H1 (cell line): ENCODE measurements around the gene CLDN34. TPM values are rescaled to one million over a fixed set of nuclear protein-coding genes. Genes with fewer than 3 reads are reported as not detected.

ENCODE experiments used
- CTCF ChIA-PET: fragments of 300-600 bp; sonication (Branson Sonifier 250); formaldehyde crosslinking; loops from one replicate; lab custom pipeline; 2021; ENCODE audit not compliant: partially characterized antibody; lab: Charles Lee
- POLR2A ChIA-PET: fragments of 300-600 bp; sonication (Branson Sonifier 250); formaldehyde crosslinking; loops from one replicate; lab custom pipeline; 2021; ENCODE audit warnings: inconsistent platforms; ENCODE audit not compliant: partially characterized antibody; lab: Charles Lee
- DNase-seq, 2 experiments: peaks; one replicate each; pipeline versions ENCODE4 v3.0.0 to v3.0.0-alpha.2; 2010 to 2022; ENCODE audit warnings: low spot score in 2 of 2, low read depth in 1 of 2, mixed read lengths in 1 of 2
- FAIRE-seq: peaks from 2 replicates; lab custom pipeline; 2011; peaks lifted over from hg19 to GRCh38; lab: Jason Lieb, UNC
- H2AFZ ChIP-seq: 2 replicates; pipeline ENCODE4 v1.8.1; 2012; ENCODE audit warnings: low read length, inconsistent platforms
- H2AK5ac ChIP-seq: 2 replicates; pipeline ENCODE4 v1.6.1; 2013; ENCODE audit warnings: low read depth, low read length
- H2BK120ac ChIP-seq: replicated peaks from 2 replicates; pipeline ENCODE3; 2013; ENCODE audit warnings: low read depth, low read length, inconsistent platforms
- H2BK12ac ChIP-seq: 2 replicates; pipeline ENCODE4 v1.6.1; 2013; ENCODE audit warnings: low read depth, low read length
- H2BK15ac ChIP-seq: 2 replicates; pipeline ENCODE4 v1.6.1; 2013; ENCODE audit warnings: low read length
- H2BK20ac ChIP-seq: 2 replicates; pipeline ENCODE4 v1.6.1; 2013; ENCODE audit warnings: low read length
- H2BK5ac ChIP-seq: 2 replicates; pipeline ENCODE4 v1.6.1; 2013; ENCODE audit warnings: low read depth, low read length
- H3K14ac ChIP-seq: 2 replicates; pipeline ENCODE4 v1.6.1; 2013; ENCODE audit warnings: inconsistent platforms; ENCODE audit not compliant: insufficient read length
- H3K18ac ChIP-seq: 2 replicates; pipeline ENCODE4 v1.6.1; 2013; ENCODE audit warnings: low read length; ENCODE audit errors: extremely low read depth
- H3K23ac ChIP-seq: 2 replicates; pipeline ENCODE4 v1.6.1; 2013; ENCODE audit warnings: inconsistent platforms; ENCODE audit not compliant: insufficient read length
- H3K23me2 ChIP-seq: 2 replicates; pipeline ENCODE4 v1.6.1; 2013; ENCODE audit warnings: low read depth, low read length
- H3K27ac ChIP-seq: 2 replicates; pipeline ENCODE4 v1.6.1; 2011; ENCODE audit warnings: low read depth, low read length, inconsistent platforms
- H3K27me3 ChIP-seq, 4 experiments: replicated peaks in 1 of 4; 1 replicate in 1 of 4; 2 replicates in 3 of 4; pipeline versions ENCODE4 v1.6.1 to v1.8.1; 2011 to 2013; ENCODE audit warnings: low read length in 3 of 4, mild to moderate bottlenecking in 3 of 4, inconsistent platforms in 2 of 4, mixed read lengths in 2 of 4, moderate library complexity in 1 of 4; ENCODE audit not compliant: control insufficient read depth in 3 of 4, insufficient read depth in 3 of 4; ENCODE audit errors: extremely low read depth in 1 of 4
- H3K36me3 ChIP-seq, 4 experiments: 2 replicates each; pipeline versions ENCODE4 v1.6.1 to v1.8.1; 2011 to 2013; ENCODE audit warnings: mild to moderate bottlenecking in 4 of 4, low read length in 3 of 4, moderate library complexity in 2 of 4, control low read depth in 1 of 4, inconsistent platforms in 1 of 4; ENCODE audit not compliant: insufficient read depth in 4 of 4, control insufficient read depth in 2 of 4
- H3K4ac ChIP-seq: replicated peaks from 2 replicates; pipeline ENCODE3; 2013; ENCODE audit warnings: low read length, low read depth, mixed read lengths, inconsistent platforms; ENCODE audit not compliant: insufficient read length
- H3K4me1 ChIP-seq, 4 experiments: replicated peaks in 1 of 4; 1 replicate in 1 of 4; 2 replicates in 3 of 4; pipeline versions ENCODE4 v1.6.1 to v1.8.1; 2011 to 2013; ENCODE audit warnings: low read length in 3 of 4, inconsistent platforms in 2 of 4, mixed read lengths in 1 of 4; ENCODE audit not compliant: insufficient read depth in 4 of 4, control insufficient read depth in 3 of 4
- H3K4me2 ChIP-seq, 2 experiments: 2 replicates each; pipeline versions ENCODE4 v1.6.1 to v1.8.1; 2011 to 2013; ENCODE audit warnings: low read depth in 2 of 2, low read length in 2 of 2, control low read depth in 1 of 2, inconsistent platforms in 1 of 2, mild to moderate bottlenecking in 1 of 2; ENCODE audit not compliant: insufficient read depth in 1 of 2
- H3K4me3 ChIP-seq, 4 experiments: fragments of 200-600, 300-600 bp in 1 of 4; sonication (generic), shearing (Covaris generic), sonication (Bioruptor Twin) in 1 of 4; 2 replicates each; pipeline versions ENCODE4 v1.5.1 to v1.8.1; 2011 to 2016; ENCODE audit warnings: low read length in 4 of 4, low read depth in 3 of 4, control low read depth in 2 of 4, inconsistent platforms in 2 of 4, mild to moderate bottlenecking in 2 of 4, mixed read lengths in 1 of 4, moderate library complexity in 1 of 4; ENCODE audit not compliant: insufficient read depth in 2 of 4; ENCODE audit errors: extremely low read depth in 1 of 4
- H3K56ac ChIP-seq: replicated peaks from 2 replicates; pipeline ENCODE3; 2013; ENCODE audit warnings: low read depth, mild to moderate bottlenecking, mixed read lengths, low read length, inconsistent platforms; ENCODE audit not compliant: insufficient read length
- H3K79me1 ChIP-seq: 2 replicates; pipeline ENCODE4 v1.6.1; 2013; ENCODE audit warnings: low read depth, low read length, control low read depth
- H3K79me2 ChIP-seq, 2 experiments: 2 replicates each; pipeline versions ENCODE4 v1.6.1 to v1.8.1; 2012 to 2013; ENCODE audit warnings: low read length in 2 of 2, mild to moderate bottlenecking in 2 of 2, inconsistent platforms in 1 of 2; ENCODE audit not compliant: insufficient read depth in 2 of 2, control insufficient read depth in 1 of 2
- H3K9ac ChIP-seq, 4 experiments: replicated peaks in 1 of 4; 1 replicate in 1 of 4; 2 replicates in 3 of 4; pipeline versions ENCODE4 v1.6.1 to v1.8.1; 2011 to 2013; ENCODE audit warnings: low read depth in 3 of 4, low read length in 3 of 4, control low read depth in 2 of 4, mild to moderate bottlenecking in 2 of 4, moderate library complexity in 2 of 4, inconsistent platforms in 1 of 4; ENCODE audit errors: extremely low read depth in 1 of 4
- H3K9me3 ChIP-seq, 2 experiments: 2 replicates each; pipeline versions ENCODE4 v1.6.1 to v1.8.1; 2012 to 2013; ENCODE audit warnings: mild to moderate bottlenecking in 2 of 2, moderate library complexity in 2 of 2, control low read depth in 1 of 2, inconsistent platforms in 1 of 2, low read depth in 1 of 2, low read length in 1 of 2, mixed read lengths in 1 of 2; ENCODE audit not compliant: insufficient read depth in 2 of 2
- H4K20me1 ChIP-seq, 2 experiments: replicated peaks in 1 of 2; 2 replicates each; pipeline versions ENCODE3 to v1.8.1; 2011 to 2013; ENCODE audit warnings: inconsistent platforms in 2 of 2, low read length in 2 of 2, mild to moderate bottlenecking in 1 of 2; ENCODE audit not compliant: insufficient read depth in 2 of 2, control insufficient read depth in 1 of 2
- H4K5ac ChIP-seq: 2 replicates; pipeline ENCODE4 v1.6.1; 2013; ENCODE audit warnings: low read length, low read depth, mixed read lengths, inconsistent platforms; ENCODE audit not compliant: insufficient read length
- H4K8ac ChIP-seq: 2 replicates; pipeline ENCODE4 v1.8.0; 2013; ENCODE audit warnings: mild to moderate bottlenecking, moderate library complexity, low read length, inconsistent platforms; ENCODE audit not compliant: insufficient read depth; ENCODE audit errors: extremely low read depth
- H4K91ac ChIP-seq: replicated peaks from 2 replicates; pipeline ENCODE3; 2013; ENCODE audit warnings: low read length, mixed read lengths, inconsistent platforms; ENCODE audit not compliant: insufficient read length
- BACH1 ChIP-seq: IDR thresholded peaks from 2 replicates; pipeline ENCODE4 v1.6.1; 2012; ENCODE audit warnings: low read length, improper control_type of control experiment
- CEBPB ChIP-seq: IDR thresholded peaks from 2 replicates; pipeline ENCODE4 v1.6.1; 2012; ENCODE audit warnings: low read depth, low read length
- CHD2 ChIP-seq: IDR thresholded peaks from 2 replicates; pipeline ENCODE4 v1.6.1; 2012; ENCODE audit warnings: low read length, improper control_type of control experiment
- HDAC6 ChIP-seq: IDR thresholded peaks from one replicate; pipeline ENCODE4 v1.7.1; 2012; ENCODE audit warnings: low read depth, mild to moderate bottlenecking, inconsistent platforms, low read length, moderate library complexity
- NANOG ChIP-seq: IDR thresholded peaks from 2 replicates; pipeline ENCODE4 v1.6.1; 2011; ENCODE audit warnings: low read length, low read depth, mild to moderate bottlenecking, inconsistent platforms; ENCODE audit not compliant: insufficient read depth, poor library complexity, severe bottlenecking
- NRF1 ChIP-seq: IDR thresholded peaks from 2 replicates; pipeline ENCODE4 v1.6.1; 2011; ENCODE audit warnings: mild to moderate bottlenecking, low read depth, low read length, improper control_type of control experiment
- POLR2A ChIP-seq, 2 experiments: IDR thresholded peaks; 1 replicate in 1 of 2; 2 replicates in 1 of 2; pipeline ENCODE4 v1.6.1; 2011; ENCODE audit warnings: low read depth in 2 of 2, low read length in 2 of 2, mild to moderate bottlenecking in 2 of 2; ENCODE audit errors: control extremely low read depth in 1 of 2
- POU5F1 ChIP-seq: IDR thresholded peaks from 2 replicates; pipeline ENCODE4 v1.6.1; 2011; ENCODE audit warnings: low read depth, mild to moderate bottlenecking, low read length, moderate library complexity
- RXRA ChIP-seq: IDR thresholded peaks from 2 replicates; pipeline ENCODE4 v1.6.1; 2011; ENCODE audit warnings: low read depth, mild to moderate bottlenecking, low read length, moderate library complexity; ENCODE audit not compliant: insufficient read depth
- SAP30 ChIP-seq: fragments of 300-600 bp; sonication (generic); IDR thresholded peaks from 2 replicates; pipeline ENCODE4 v1.7.1; 2012; ENCODE audit warnings: low read length, moderate library complexity, mild to moderate bottlenecking, inconsistent platforms; ENCODE audit not compliant: insufficient read depth, insufficient replicate concordance
- SIX5 ChIP-seq: IDR thresholded peaks from 2 replicates; pipeline ENCODE4 v1.6.1; 2011; ENCODE audit warnings: mild to moderate bottlenecking, low read depth, low read length
- TAF7 ChIP-seq: optimal IDR thresholded peaks from 2 replicates; pipeline ENCODE3; 2011; ENCODE audit warnings: low read depth, mild to moderate bottlenecking, inconsistent platforms, low read length, moderate library complexity, borderline replicate concordance
- TEAD4 ChIP-seq: IDR thresholded peaks from 2 replicates; pipeline ENCODE4 v1.6.1; 2012; ENCODE audit warnings: low read depth, low read length, inconsistent platforms, mixed read lengths
- WGBS, 2 experiments: shearing (Covaris generic) in 1 of 2; methylation state at CpG; one replicate each; pipeline versions ENCODE4 v1.1.6 to v1.1.7; 2013 to 2015; ENCODE audit warnings: low lambda C conversion rate in 2 of 2, mixed read lengths in 2 of 2, inconsistent platforms in 1 of 2, low coverage in 1 of 2, missing lambda C conversion rate in 1 of 2; ENCODE audit not compliant: insufficient replicate concordance in 2 of 2, insufficient coverage in 1 of 2, insufficient read length in 1 of 2; ENCODE audit errors: extremely low coverage in 1 of 2, missing lambda C conversion rate in 1 of 2; 5-methylcytosine and 5-hydroxymethylcytosine counted together
- polyA plus RNA-seq, 7 experiments: library from polyadenylated mRNA; depleted of rRNA in 3 of 7; stranded (reverse) in 5 of 7; unstranded in 2 of 7; fragments of >200 nt in 5 of 7; fragments of 200-250 nt in 2 of 7; gene quantifications; 1 replicate in 5 of 7; 2 replicates in 1 of 7; 4 replicates in 1 of 7; pipeline versions ENCODE4 v1.2.1 to v1.2.3, GENCODE V29; 2011 to 2013; ENCODE audit warnings: missing spikeins in 2 of 7, mixed read lengths in 2 of 7
- total RNA-seq: library from RNA; stranded (reverse); fragmentation: NEBNext Ultra II Directional; extraction: Animal tissue kit (Norgen Biotek cat#: 25700); gene quantifications from 2 replicates; pipeline ENCODE4 v1.2.1, GENCODE V29; 2021

The CLDN34 gene
- total and polyA plus RNA-seq, 2 of the 8 experiments (the other 6 are each of a cell fraction or from before 2014, with no cell fraction given) = 0.26 to 0.50 TPM

GRCh38 chrX:10008483-10009056, 41.4 kb downstream of the CLDN34 start:
- no peak overlapping the region for H2AK5ac ChIP-seq
- POLR2A ChIA-PET = no interaction called here
- no peak overlapping the region for H3K4me2 ChIP-seq
- no peak overlapping the region for H4K5ac ChIP-seq
- H3K27ac ChIP-seq = no peak overlapping the region
- no peaks in the 10 kb centered on the region for H3K27me3 ChIP-seq
- H2BK5ac ChIP-seq = no peak overlapping the region
- H2AFZ ChIP-seq = no peak overlapping the region
- no peaks in the 10 kb centered on the region for H3K79me1 ChIP-seq
- no peak overlapping the region for H4K8ac ChIP-seq
- no peak overlapping the region for H2BK15ac ChIP-seq
- H2BK120ac ChIP-seq = no peak overlapping the region
- CTCF ChIA-PET = interaction anchor here (0.6 to 2.4 kb wide), 3 partner anchors 111 to 1969 kb away, joined by 3 to 11 read pairs (median 4); no protein-coding TSS in a partner anchor
- no peak overlapping the region for H4K91ac ChIP-seq
- H3K9me3 ChIP-seq = no peaks in the 10 kb centered on the region
- no peak overlapping the region for H3K4me3 ChIP-seq
- no peaks in the 10 kb centered on the region for H3K36me3 ChIP-seq
- no peak overlapping the region for H3K56ac ChIP-seq
- WGBS, 2 experiments = 92% methylated on average over 2 of the region's 2 CpGs; no CpG with 5 or more reads in 1 of the 2 experiments
- H3K23ac ChIP-seq = no peak overlapping the region
- H3K9ac ChIP-seq = no peak overlapping the region
- DNase-seq (no peak), FAIRE-seq (no peak)
- H3K14ac ChIP-seq = no peak overlapping the region
- no peaks in the 10 kb centered on the region for H4K20me1 ChIP-seq
- peaks cover 0 to 21% (median 6%) of the 10 kb centered on the region in 4 experiments; a peak in 4 of 7 replicates for H3K4me1 ChIP-seq
- H3K4ac ChIP-seq = no peak overlapping the region
- H3K79me2 ChIP-seq = no peaks in the 10 kb centered on the region
- H3K18ac ChIP-seq = no peak overlapping the region
- no peak overlapping the region; the same call in 1 of the 2 replicates for H2BK12ac ChIP-seq
- H2BK20ac ChIP-seq = no peak overlapping the region
- no peaks in the 10 kb centered on the region for H3K23me2 ChIP-seq
- TF ChIP-seq SIX5 (no peak), CHD2 (no peak), POLR2A (IDR thresholded peaks at IDR 0.05; ENCODE audit: control extremely low read depth in 1 of 2, low read depth in 2 of 2, low read length in 2 of 2) (no peak), CEBPB (no peak), SAP30 (no peak), POU5F1 (no peak), BACH1 (no peak), TEAD4 (no peak), TAF7 (no peak), NRF1 (no peak), RXRA (no peak), NANOG (no peak), HDAC6 (no peak)
